ENCODE measurements around the gene ZSCAN22. TPM values are rescaled to one million over a fixed set of nuclear protein-coding genes. Genes with fewer than 3 reads are reported as not detected.

Gene ZSCAN22
- total RNA-seq (2021): 0.08 TPM in 1 of 2 replicates, not detected in the other
- percentile 35 among the genes with signal in this experiment for Bru-seq, nascent RNA
- BruChase-seq, experiment 1, labeled RNA remaining after a 2-hour chase: percentile 41 among the genes with signal in this experiment
- percentile 46 among the genes with signal in this experiment for BruChase-seq, experiment 2, labeled RNA remaining after a 6-hour chase
- long read RNA-seq: 0 reads

DNA sequence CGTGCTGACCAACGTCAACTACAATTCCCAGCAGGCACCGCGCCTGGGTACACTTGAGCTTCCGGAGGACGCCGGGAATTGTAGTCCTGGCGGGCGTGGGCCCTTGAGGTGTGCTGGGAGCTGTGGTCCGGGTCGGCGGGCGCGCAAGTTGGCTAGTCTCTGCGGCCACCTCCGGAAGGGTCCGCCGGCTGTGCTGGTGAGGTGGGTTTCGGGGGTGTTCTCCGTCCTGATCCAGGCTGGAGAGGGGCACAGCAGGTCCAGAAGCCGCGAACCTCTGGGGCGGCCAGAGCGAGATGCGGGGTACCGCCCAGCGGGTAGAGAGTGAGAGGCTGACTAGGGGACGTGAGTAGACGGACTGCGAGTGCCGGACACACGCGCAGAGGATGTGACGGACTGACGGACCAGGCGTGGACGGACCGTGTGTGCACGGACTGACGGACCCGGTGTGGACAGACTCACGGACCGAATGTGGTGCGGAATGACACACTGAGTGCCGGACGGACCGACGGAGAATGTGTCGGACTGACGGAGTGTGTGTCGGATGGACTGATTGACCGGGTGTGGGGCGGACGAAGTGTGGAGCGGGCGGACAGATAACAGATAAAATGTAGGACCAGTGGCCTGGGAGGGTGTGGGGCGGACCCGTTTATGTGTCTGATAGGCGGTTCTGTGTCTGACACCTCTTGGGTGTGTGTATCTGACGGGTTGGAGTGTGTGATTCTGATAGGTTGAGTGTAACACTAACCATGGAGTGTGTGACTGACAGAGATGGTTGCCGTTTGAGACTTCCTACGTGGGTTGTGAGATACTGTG, at the start of gene ZSCAN22:
Gene ZSCAN22, plus strand, starts transcription at position 81 of the 813 bp plus-strand sequence. CDS start 7,809 bp downstream, outside the sequence.
- Histone ChIP-seq H3K9me2 (ENCODE audit: insufficient read depth) (no peaks in the 10 kb centered on the region), H3K9me3 (ENCODE audit: insufficient read depth, low read depth) (no peaks in the 10 kb centered on the region), H3K4me1 (replicated peaks; ENCODE audit: insufficient read depth) (no peaks in the 10 kb centered on the region; the same call in 1 of the 2 replicates), H3K4me2 (peak within 1 kb of the TSS; percentile 90), H2AFZ (peak within 1 kb of the TSS; percentile 81), H3K79me2 (ENCODE audit: low read depth) (peaks cover 26% of the 10 kb centered on the region), H3K4me3 (peak within 1 kb of the TSS; percentile 80), H3F3A (ENCODE audit: insufficient read depth, low read depth) (peaks cover 9% of the 10 kb centered on the region; the same call in 1 of the 2 replicates), H3K27me3 (ENCODE audit: insufficient read depth, low read depth) (no peaks in the 10 kb centered on the region), H4K20me1 (ENCODE audit: insufficient read depth) (no peaks in the 10 kb centered on the region), H3K27ac (peak within 1 kb of the TSS; percentile 50), H3K36me3 (ENCODE audit: low read depth) (no peaks in the 10 kb centered on the region)
- BruUV-seq (replicated peaks): no TSS peak
- intact Hi-C loops (cut with micrococcal nuclease; ENCODE audit: unreplicated experiment): loop anchor here (2.0 kb wide), 3 partner anchors 22 to 192 kb away; partner anchors contain the start of genes ERVK3-1, ZBTB45 and ZNF8
- ChIA-PET CTCF (interaction anchor here (0.6 to 1.1 kb wide), 2 partner anchors 86 to 192 kb away, joined by 4 read pairs; partner anchors contain the start of gene ZBTB45), POLR2A (ENCODE audit: unreplicated experiment) (interaction anchor here (0.6 to 1.0 kb wide), 9 partner anchors 22 to 410 kb away, joined by 3 to 13 read pairs (median 3); partner anchors contain the start of genes CHMP2A, ERVK3-1 and ZNF497)
- DNase-seq: peak; percentile 86 to 90
- TF ChIP-seq, protein P1, sequence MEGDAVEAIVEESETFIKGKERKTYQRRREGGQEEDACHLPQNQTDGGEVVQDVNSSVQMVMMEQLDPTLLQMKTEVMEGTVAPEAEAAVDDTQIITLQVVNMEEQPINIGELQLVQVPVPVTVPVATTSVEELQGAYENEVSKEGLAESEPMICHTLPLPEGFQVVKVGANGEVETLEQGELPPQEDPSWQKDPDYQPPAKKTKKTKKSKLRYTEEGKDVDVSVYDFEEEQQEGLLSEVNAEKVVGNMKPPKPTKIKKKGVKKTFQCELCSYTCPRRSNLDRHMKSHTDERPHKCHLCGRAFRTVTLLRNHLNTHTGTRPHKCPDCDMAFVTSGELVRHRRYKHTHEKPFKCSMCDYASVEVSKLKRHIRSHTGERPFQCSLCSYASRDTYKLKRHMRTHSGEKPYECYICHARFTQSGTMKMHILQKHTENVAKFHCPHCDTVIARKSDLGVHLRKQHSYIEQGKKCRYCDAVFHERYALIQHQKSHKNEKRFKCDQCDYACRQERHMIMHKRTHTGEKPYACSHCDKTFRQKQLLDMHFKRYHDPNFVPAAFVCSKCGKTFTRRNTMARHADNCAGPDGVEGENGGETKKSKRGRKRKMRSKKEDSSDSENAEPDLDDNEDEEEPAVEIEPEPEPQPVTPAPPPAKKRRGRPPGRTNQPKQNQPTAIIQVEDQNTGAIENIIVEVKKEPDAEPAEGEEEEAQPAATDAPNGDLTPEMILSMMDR (conservative IDR thresholded peaks at IDR 0.05): no peak
- TF ChIP-seq EZH2 (IDR thresholded peaks at IDR 0.05; ENCODE audit: low read depth): no peak

DNA sequence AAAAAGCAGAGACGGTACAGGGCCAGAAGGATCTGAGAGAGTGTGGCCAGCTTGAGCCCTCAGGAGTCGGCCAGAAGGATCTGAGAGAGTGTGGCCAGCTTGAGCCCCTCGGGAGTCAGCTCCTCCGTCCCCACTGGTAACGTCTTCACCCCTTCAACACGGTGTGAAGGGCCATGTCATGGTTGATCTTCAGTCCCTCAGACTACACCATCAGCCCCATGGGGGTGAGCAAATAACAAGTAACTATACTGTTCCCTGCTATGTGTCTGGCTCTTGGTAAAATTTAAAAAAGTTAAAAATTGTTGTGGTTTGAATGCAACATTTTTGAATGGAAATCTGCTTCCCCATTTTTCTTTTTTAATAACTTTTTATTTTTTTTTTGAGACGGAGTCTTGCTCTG, 49.6 kb upstream of the ZSCAN22 start:
- H3K27me3 ChIP-seq (ENCODE audit: insufficient read depth, low read depth): no peaks in the 10 kb centered on the region
- peaks cover 6% of the 10 kb centered on the region; the same call in 1 of the 2 replicates for H3F3A ChIP-seq (ENCODE audit: insufficient read depth, low read depth)
- intact Hi-C loops (cut with micrococcal nuclease; ENCODE audit: unreplicated experiment): no loop called here
- H3K79me2 ChIP-seq (ENCODE audit: low read depth): peaks cover 26% of the 10 kb centered on the region
- H3K9me3 ChIP-seq (ENCODE audit: insufficient read depth, low read depth): no peaks in the 10 kb centered on the region
- ChIA-PET POLR2A (ENCODE audit: unreplicated experiment) (no interaction called here), CTCF (no interaction called here)
- H3K9me2 ChIP-seq (ENCODE audit: insufficient read depth): no peaks in the 10 kb centered on the region
- no peak for DNase-seq
- TF ChIP-seq EZH2 (IDR thresholded peaks at IDR 0.05; ENCODE audit: low read depth): no peak
- TF ChIP-seq, protein P1 (conservative IDR thresholded peaks at IDR 0.05): no peak
- no TSS peak for BruUV-seq (replicated peaks)
- no peak overlapping the region for H3K4me2 ChIP-seq
- no peak overlapping the region for H3K27ac ChIP-seq
- H3K4me3 ChIP-seq: no peak overlapping the region
- H2AFZ ChIP-seq: no peak overlapping the region
- H4K20me1 ChIP-seq (ENCODE audit: insufficient read depth): no peaks in the 10 kb centered on the region
- H3K4me1 ChIP-seq (replicated peaks; ENCODE audit: insufficient read depth): peaks cover 6% of the 10 kb centered on the region; the same call in 1 of the 2 replicates
- no peaks in the 10 kb centered on the region for H3K36me3 ChIP-seq (ENCODE audit: low read depth)

All from PC-9 (cell line).